HG02870 (cell line): Measurements from ENCODE around the gene SH3BGRL.

Experiments
- ATAC-seq: cut with Tn5 transposase; IDR thresholded peaks from one replicate; pipeline ENCODE4 v1.9.1; 2021; ENCODE audit warnings: mild to moderate bottlenecking, moderate library complexity; ENCODE audit not compliant: unreplicated experiment

Gene SH3BGRL

DNA sequence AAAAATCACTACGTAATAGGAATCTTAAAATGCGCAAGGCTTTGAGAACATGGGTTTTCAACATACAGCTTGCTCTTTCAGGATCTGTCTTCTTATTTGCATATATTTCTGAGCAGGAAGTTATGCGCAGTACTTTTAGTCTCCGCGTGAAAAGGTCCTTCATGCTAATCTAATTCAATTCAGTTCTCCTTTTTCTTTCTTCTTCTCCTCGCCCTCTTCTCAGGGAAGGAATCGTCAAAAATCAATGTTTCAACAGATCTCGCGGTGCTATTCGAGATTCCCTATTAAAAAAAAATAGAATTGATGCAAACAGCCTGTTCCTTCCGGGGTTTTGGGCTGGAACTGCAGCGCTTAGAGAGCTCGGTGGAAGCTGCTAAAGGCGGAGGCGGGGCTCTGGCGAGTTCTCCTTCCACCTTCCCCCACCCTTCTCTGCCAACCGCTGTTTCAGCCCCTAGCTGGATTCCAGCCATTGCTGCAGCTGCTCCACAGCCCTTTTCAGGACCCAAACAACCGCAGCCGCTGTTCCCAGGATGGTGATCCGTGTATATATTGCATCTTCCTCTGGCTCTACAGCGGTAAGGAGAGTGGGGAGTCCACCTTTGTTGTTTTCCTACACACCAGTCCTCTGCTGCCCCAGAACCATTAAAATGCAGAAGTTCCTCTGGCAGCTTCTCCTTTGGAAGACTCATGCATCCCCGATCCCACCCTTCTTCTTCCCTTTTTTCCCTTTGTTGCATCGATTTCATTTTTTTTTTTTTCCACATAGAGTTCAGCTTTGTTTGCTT is at the start of gene SH3BGRL, which contains the start of gene HMGN5:
Gene SH3BGRL, plus strand, starts transcription at position 432 of the 785 bp plus-strand sequence. Its CDS starts 99 bp downstream, at position 531.
Gene HMGN5, minus strand, starts transcription at position 243 of the 785 bp plus-strand sequence. CDS start 80,364 bp downstream, outside the sequence.
- peak; percentile 92 for ATAC-seq

DNA sequence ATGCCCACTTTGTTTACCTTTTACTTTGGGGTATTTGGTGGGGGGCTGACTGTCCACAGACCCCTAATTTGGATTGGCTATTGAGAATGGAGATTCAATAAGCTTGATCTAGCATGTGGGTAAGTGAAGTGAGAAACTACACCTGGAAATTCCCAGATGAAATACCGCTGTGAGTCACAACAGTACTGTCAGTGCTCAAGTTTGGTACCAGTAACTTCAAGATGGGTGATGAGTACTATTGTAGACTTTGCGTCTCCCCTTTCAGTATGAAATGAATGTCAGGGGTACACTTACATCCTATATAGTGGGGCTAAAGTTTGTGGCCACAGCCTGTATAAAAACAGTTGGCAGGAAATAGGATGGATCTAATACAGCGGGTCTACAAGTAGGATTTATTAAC is 33.5 kb upstream of the SH3BGRL start:
- ATAC-seq: no peak

DNA sequence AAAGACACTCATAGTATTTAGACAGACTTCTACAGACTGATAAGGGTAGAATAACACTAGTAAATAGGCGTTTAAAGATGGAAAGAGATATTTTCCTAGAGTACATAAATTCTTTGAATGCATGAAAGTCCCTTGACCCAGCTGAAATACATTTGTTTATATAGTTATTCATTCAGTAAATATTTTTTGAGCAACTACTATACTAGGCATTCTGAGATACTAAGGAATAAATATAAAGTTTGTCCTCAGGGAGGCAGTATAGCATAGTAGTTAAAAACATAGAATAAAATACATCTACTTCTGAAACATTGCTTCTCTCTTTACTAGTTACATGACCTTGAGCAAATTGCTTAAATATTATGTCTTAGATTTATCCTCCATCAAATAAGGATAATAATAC is 27.6 kb upstream of the SH3BGRL start:
- no peak for ATAC-seq

DNA sequence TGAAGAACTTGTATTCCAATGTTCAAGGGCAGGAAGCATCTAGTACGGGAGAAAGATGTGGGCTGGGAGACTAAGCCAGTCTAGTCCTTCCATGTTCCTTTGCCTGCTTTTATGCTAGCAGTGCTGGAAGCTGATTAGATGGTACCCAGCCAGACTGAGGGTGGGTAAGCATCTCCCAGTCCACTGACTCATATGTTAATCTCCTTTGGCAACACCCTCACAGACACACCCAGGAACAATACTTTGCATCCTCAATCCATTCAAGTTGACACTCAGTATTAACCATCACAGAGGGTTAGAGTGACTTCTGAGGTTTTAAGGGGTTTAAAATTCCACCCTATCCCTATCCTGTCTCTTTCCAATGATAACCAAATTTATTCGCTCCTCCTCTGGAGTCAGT is 6.6 kb upstream of the SH3BGRL start:
- ATAC-seq: no peak

DNA sequence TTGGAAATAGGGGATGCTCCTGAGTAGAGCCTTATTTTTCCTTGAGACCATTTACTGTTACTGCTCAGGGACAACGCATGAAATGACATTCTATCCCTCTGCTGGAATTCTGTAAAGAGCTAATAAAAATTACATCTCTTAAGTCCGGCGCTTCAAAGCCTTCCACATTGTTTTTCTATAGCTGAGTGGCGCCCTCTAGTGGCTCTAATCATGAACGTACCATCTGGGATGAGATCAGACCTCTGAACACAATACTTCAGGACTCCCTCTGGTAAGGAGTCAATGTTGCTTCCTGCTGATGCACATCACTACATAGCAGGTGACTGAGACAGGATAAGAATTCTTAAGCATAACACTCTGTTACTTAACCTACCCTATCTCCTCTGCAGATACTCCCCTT is 6.2 kb upstream of the SH3BGRL start:
- peak; percentile 98 for ATAC-seq

DNA sequence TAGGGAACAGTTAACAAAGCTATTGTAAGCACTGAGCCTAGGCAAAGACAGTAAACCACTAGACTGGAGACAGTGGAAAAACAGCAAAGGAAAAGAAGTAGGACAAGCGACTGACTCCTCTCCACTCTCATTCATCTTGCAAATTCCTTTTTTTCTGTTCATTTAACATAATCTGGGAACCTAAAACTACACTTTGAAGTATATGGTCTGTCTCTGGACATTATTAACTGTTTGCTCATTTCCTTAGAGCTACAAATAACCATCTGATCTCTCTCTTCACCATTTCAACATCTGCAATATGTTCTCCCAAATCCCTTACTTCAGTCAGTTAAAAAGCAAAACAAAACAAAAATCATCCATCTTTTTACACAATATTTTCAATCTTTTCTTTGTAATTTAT is 831 bp upstream of the SH3BGRL start:
- no peak for ATAC-seq

DNA sequence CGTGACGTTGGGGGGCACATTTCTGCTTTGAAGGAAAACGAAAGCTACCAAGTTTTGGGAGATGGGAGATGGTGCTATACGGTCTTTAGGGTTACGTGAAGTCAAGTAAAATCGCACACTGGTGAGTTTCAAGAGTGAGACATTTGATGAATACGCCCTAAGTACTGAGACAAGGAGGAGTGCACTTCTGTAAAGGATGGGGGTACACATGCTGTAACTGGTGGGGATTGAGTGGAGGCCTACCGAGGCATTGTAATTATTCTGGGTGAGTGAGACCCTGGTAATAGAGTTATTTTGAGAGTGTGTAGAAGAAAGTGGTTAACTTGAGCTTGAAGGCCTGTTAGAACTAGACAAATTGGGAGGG is 536 bp downstream of the SH3BGRL start:
- ATAC-seq: no peak

DNA sequence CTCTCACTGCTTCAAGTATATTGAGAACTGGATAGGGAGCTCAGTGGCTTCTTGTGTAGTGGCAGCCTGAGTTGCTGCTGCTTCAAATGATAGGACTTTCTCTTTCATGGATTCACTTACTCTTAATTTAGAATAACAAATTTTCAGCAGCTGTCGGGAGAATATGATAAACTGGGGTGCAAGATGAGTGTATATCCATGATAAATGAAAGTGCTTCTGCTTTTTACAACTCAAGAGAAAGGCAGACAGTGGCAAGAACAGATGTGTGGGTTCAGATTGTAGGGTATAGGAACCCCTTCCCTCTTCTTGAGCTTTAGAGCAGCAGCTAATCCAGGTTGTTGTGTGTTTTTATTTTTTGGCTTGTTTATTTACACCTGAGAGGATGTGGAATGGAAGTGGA is 1.0 kb downstream of the SH3BGRL start:
- ATAC-seq: no peak

DNA sequence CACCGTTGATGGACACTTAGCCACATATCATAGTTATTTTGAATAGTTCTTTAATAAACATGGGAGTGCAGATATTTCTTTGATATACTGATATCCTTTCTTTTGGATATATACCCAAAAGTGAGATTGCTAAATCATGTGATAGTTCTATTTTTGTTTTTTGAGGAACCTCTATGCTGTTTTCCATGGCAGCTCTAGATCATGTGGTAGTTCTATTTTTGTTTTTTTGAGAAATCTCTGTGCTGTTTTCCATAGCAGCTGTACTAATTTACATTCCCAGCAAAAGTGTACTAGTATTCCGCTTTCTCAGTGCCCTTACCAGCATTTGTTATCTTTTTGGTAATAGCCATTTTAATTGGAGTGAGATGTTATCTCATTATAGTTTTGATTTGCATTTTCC is 3.6 kb downstream of the SH3BGRL start:
- ATAC-seq: no peak

DNA sequence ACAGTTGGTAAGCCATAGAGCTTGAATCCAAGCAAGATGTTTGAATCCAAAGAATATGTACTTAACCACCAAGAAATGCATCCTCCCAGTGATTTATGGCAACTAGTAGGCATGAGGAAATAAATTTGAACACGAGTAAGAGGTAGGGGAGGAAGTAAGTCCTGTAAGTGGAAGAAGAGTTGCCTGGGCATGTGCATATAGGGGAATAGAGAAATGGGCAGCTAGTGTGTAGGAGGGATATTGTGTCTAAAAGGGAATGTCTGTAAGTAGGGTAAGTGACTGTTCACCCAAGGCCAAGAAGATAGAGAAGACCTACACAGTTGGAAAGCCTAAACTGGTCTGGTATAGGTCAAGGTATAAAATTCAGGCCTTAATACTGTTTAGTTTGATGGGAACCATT is 4.6 kb downstream of the SH3BGRL start:
- ATAC-seq: no peak

DNA sequence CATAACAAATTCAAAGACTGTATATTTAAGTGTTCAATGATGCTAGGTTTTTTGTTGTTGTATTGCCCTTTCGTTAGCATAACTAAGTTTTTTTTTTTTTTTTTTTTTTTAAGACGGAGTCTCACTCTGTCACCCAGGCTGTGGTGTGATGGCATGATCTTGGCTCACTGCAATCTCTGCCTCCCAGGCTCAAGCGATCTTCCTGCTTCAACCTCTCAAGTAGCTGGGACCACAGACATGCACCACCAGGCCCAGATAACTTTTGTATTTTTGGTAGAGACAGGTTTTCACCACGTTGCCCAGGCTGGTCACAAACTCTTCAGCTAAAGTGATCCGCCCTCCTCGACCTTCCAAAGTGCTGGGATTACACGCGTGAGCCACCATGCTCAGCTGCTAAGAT is 7.0 kb downstream of the SH3BGRL start:
- no peak for ATAC-seq

DNA sequence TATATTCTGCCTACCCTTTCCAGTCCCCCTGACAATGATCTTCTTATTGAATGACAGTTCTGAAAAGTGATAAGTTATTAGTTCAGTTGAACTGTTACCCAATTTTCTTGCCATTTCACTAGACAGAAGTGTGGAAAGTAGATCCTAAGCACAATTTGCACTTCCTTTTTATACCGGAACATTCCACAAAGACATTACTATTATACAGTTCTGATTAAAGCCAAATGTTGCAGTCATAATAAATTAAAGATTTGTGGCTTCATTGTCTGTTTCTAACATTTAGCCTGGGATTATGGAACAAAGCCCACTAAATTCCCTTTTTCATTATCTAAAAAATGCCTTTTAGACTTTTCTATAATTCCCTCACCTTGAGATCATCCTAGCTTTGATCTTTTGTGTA is 13.8 kb downstream of the SH3BGRL start:
- no peak for ATAC-seq

DNA sequence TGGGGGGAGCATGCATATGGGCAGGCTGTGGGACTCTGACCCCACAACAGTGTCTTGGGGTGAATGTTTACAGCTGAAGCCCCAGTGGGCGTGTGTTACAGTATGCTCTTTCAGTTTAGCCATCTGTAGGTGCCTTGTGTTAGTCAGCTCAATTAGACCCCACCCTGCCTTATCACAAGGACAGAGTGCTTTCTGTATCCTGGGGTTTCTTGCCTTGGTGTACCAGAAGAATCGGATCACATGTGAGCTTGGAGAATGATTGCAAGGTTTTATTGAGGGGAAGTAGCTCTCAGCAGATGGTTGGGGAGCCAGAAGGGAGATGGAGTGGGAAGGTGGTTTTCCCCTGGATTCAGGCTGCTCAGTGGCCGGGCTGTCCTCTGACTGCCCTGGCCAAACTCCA is 27.3 kb downstream of the SH3BGRL start:
- no peak for ATAC-seq

DNA sequence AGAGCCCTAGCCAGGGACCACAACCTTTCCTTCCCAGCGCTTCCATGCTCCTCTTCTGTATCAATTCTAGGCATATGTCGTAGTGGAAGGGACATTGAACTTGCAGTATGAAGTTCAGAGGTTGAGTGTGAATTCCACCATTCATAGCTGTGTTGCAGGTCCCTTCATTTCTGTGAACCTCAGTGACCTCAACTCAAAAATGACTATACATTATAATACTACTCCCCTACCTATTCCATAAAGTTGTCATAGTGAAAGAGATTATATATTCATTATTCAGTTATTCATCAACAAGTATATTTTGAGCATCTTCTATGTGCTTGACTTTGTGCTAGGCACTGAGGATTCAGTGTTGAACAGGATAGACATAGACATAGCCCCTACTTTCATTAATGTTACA is 28.0 kb downstream of the SH3BGRL start:
- ATAC-seq: no peak

DNA sequence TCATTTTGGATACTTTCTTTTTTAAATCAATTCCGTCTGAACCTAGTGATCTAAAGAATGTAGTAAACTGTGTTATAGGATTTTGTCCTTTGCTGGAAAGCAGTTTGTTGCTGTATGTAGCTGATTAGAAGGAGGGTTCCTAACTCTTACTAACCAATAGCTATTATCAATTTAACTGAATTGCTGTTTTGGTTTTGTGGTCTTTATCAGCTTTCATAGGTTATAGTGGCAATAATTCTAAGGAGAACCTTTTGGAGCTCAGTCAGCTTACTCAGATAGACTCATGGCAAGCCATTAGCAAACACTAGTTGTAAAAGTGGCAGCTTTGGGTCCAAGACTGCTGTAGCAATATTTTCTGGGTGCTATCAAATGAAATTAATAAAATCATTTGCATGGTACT is 29.6 kb downstream of the SH3BGRL start:
- ATAC-seq: no peak

DNA sequence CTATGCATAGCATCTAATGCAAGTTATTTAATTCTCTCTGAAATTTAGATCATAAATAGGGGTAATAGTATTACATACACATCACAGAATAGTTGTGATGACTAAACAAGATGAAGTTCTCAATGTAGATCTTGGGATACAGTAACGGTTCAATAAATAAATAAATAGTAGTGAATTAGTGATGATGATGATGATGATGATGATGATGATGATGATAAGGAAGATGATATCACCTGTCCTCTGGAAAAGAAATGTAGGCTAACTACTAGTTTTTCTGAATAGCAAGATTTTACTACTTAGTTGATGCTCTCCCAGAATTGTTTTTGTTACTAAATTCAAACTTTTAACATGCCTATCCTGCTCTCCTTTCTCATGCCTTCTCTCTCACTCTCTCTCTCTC is 30.3 kb downstream of the SH3BGRL start:
- ATAC-seq: no peak

DNA sequence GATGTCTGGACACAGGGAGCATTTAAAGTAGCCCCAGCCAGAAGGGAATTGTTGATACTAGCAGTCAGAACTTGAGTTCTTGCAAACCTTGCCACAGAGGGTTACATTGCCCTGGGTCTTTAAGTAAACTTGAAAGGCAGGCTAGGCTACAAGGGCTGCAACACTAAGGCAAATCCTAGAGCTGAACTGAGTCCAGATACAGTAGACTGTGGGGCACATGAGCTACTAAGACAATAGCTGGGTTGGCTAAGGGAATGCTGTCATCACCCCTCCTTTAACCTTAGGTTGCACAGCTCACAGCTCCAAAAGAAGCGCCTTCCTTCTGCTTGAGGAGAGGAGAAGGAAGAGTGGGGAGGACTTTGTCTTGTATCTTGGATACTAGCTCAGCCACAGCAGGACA is 35.6 kb downstream of the SH3BGRL start:
- ATAC-seq: no peak

DNA sequence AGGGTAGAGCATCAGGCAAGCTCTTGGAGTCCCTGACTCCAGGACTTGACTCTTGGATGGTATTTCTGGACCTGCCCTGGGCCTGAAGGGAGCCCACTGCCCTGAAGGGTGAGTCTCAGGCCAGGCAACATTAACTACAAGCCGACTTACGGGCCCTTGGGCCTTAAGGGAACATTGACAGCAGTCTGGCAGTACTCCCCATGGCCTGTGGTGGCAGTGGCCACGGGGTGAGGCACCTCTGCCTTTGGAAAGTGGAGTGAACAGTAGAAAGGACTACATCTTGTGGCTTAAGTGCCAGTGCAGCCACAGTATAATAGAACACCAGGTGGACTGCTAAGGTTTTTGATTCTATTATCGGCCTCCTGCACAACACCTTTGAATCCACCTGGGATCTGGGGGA is 36.3 kb downstream of the SH3BGRL start:
- ATAC-seq: no peak

DNA sequence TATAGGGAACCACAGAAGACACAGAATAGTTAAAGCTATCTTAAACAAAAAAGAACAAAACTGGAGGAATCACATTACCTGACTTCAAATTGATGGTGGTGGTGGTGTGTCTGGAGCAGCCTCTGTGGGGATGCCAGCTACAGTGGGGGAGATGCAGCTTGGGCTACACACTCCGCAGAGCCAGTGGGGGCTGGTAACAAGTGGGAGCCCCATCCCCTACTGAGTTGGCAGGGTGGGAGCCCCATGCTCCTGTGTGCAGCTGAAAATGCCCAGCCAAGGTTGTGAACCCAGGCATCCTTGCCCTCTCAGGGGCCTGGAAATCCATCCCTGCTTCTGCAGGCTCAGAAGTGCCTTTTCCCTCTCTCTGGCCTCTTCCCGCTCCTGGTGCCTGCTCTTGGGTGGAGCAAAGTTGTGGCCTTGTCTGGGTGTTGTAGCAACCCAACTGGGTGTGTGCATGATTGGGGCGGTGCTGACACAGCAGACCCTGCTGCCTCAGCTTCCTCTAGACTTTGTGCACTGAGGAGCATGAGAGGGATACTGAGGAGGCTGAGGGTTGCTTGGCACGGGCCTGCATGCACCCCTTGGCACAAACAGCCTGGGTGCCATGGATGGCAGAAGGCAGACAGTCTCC is 38.9 kb downstream of the SH3BGRL start:
- ATAC-seq: no peak

DNA sequence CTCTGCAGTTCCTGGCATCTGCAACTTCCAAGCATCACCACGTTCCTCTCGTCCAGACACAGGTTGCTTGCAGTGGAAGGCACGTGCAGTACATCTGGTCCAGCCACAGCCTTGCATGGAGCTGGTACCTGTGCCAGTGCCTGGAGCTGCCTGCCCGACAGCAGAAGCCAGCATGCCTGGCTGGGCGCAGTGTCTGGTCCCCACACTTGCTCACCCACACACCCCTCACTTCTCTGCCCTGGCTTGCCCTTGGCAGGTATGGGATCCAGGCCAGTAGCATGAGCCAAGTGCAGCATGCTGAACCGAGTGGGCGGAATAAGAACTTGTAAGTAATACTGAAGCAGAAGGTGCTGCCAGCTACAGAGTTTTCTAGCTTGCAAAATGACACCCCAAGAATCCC is 39.9 kb downstream of the SH3BGRL start:
- ATAC-seq: no peak

DNA sequence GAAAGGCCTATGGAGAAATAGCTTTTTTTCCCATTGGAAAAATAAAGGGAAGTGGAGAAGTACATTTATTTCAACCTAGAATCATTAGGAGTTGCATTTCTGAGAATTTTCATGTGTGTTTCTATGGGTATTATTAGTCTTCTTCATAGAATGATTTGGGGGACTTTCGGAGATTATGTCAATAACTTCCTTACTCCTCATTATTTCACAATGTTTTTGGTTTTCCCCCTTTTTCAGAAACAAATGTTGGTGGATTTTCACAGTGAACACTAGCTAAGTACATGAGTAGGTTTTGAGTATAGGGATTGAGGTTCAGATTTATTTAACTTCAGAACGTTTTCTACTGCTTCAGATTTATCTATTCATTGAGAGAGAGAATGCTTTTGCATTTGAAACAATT is 54.0 kb downstream of the SH3BGRL start:
- no peak for ATAC-seq

DNA sequence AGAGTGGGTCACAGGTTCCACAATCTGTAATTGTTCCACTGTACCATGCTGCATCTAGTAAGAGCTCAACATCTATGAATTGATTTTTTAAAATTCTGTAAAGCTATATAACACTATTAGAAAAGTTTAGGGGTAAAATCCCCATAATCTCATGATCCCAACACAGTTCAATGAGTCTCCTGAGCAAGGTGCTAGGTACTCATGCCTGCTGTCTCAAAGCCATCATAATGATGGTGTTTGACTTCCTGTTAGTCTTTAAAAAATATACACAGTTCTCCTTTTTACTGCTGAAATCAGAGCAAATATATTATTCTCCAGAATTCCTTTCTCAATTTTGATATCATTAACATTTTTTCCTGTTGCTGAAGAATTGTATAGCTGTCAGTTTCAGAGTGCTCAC is 55.9 kb downstream of the SH3BGRL start:
- ATAC-seq: no peak
